Upper lobe of right lung (tissue), 1 donor: ENCODE measurements around the gene CHRNG. TPM values are rescaled to one million over a fixed set of nuclear protein-coding genes. Genes with fewer than 3 reads are reported as not detected.
A peak's percentile ranks its signal among the peaks of the same experiment; 100 is the strongest.

ENCODE experiments used
- ATAC-seq: fragments of 200-7000 bp; cut with Tn5 transposase; one replicate; pipeline ENCODE4 v1.9.1; 2020; ENCODE audit warnings: mild to moderate bottlenecking, moderate library complexity
- DNase-seq: peaks from one replicate; pipeline ENCODE4 v3.0.0-alpha.2; 2020
- H3K27ac ChIP-seq: fragments of 200-600 bp; one replicate; pipeline ENCODE4 v1.8.0; 2022
- H3K27me3 ChIP-seq: fragments of 200-600 bp; one replicate; pipeline ENCODE4 v1.8.0; 2022; ENCODE audit warnings: mild to moderate bottlenecking
- H3K36me3 ChIP-seq: fragments of 200-600 bp; one replicate; pipeline ENCODE4 v1.8.0; 2022
- H3K4me1 ChIP-seq: fragments of 200-600 bp; one replicate; pipeline ENCODE4 v1.8.0; 2022
- H3K4me3 ChIP-seq: fragments of 200-600 bp; one replicate; pipeline ENCODE4 v1.8.0; 2022; ENCODE audit warnings: mild to moderate bottlenecking
- H3K9me3 ChIP-seq: fragments of 200-600 bp; one replicate; pipeline ENCODE4 v1.8.0; 2022
- CTCF ChIP-seq: fragments of 200-600 bp; IDR thresholded peaks from one replicate; pipeline ENCODE4 v1.8.0; 2022; ENCODE audit warnings: antibody characterized with exemption
- intact Hi-C: fragments of 100-400 bp; cut with DNase I; formaldehyde crosslinking; loops from one replicate; pipeline ENCODE4 v1.11.0; 2022
- total RNA-seq: library from RNA; stranded (reverse); fragmentation: NEBNext Ultra II Directional; extraction: Animal tissue kit (Norgen Biotek cat#: 25700); gene quantifications from one replicate; pipeline ENCODE4 v1.2.1, GENCODE V29; 2021
- donor health status: DM: no; HTN: yes; CAD: no; lungs with severe emphysema.

Gene CHRNG
- total RNA-seq, 1 donor from 2014 or later, result not detected

- Histone ChIP-seq H3K36me3 (no peaks in the 10 kb centered on the region), H3K4me1 (peaks cover 11% of the 10 kb centered on the region), H3K4me3 (no peak overlapping the region), H3K9me3 (no peaks in the 10 kb centered on the region), H3K27ac (no peak overlapping the region), H3K27me3 (no peaks in the 10 kb centered on the region)
- ATAC-seq (no peak), DNase-seq (no peak)
- no peak for TF ChIP-seq CTCF
- intact Hi-C loops, result no loop called here
These were observed 5.2 kb downstream of the CHRNG start for GRCh38 chr2:232544674-232545073.

- Histone ChIP-seq H3K36me3 (no peaks in the 10 kb centered on the region), H3K4me1 (peaks cover 11% of the 10 kb centered on the region), H3K27ac (no peak overlapping the region), H3K27me3 (no peaks in the 10 kb centered on the region), H3K4me3 (no peak overlapping the region), H3K9me3 (no peaks in the 10 kb centered on the region)
- no peak for TF ChIP-seq CTCF
- no peak for DNase-seq
- ATAC-seq, result peak; percentile 55
- intact Hi-C loops, result no loop called here
These were observed 6.3 kb downstream of the CHRNG start for GRCh38 chr2:232545511-232546375.

- no peaks in the 10 kb centered on the region for H3K27me3 ChIP-seq
- no peaks in the 10 kb centered on the region for H3K36me3 ChIP-seq
- H3K27ac ChIP-seq, result no peak overlapping the region
- no peak for TF ChIP-seq CTCF
- H3K4me3 ChIP-seq, result no peak overlapping the region
- peaks cover 21% of the 10 kb centered on the region for H3K4me1 ChIP-seq
- no peak for DNase-seq
- intact Hi-C loops, result no loop called here
- H3K9me3 ChIP-seq, result no peaks in the 10 kb centered on the region
- no peak for ATAC-seq
These were observed 8.5 kb downstream of the CHRNG start for GRCh38 chr2:232547991-232548390.

DNA sequence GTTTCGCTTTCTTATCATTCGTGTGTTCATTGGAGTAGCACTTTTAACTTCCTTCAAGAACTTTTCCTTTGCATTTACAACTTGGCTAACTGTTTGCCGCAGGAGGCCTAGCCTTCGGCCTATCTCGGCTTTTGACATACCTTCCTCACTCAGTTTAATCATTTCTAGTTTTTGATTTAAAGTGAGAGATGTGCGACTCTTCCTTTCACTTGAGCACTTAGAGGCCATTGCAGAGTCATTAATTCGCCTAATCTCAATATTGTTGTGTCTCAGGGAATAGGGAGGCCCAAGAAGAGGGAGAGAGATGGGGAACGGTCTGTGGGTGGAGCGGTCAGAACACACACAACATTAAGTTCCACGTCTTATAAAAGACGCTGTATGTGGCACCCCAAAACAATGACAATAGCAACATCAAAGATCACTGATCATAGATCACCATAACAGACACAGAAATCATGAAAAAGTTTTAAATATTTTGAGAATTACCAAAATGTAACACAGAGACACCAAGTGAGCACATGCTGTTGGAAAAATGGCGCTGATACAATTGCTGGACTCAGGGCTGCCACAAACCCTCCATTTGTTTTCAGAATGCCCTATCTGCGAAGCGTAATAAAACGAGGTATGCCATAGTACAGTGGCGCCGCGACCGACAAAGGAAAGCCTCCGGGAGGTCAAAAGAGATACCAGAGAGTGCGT lies 10.3 kb downstream of the CHRNG start:
- ATAC-seq, result no peak
- H3K4me3 ChIP-seq, result peak overlapping the region; percentile 85
- intact Hi-C loops, result no loop called here

More for the DNA sequence above, 10.3 kb downstream of the CHRNG start:
- no peak for TF ChIP-seq CTCF
- no peaks in the 10 kb centered on the region for H3K27me3 ChIP-seq
- no peaks in the 10 kb centered on the region for H3K9me3 ChIP-seq
- peaks cover 36% of the 10 kb centered on the region for H3K4me1 ChIP-seq
- H3K36me3 ChIP-seq, result no peaks in the 10 kb centered on the region
- DNase-seq, result no peak
- H3K27ac ChIP-seq, result peak overlapping the region; percentile 98
